ENCODE measurements around the gene PLBD2. TPM values are rescaled to one million over a fixed set of nuclear protein-coding genes. Genes with fewer than 3 reads are reported as not detected.

PLBD2 gene
- total RNA-seq, 1 donor from 2014 or later = 38.1 TPM

DNA sequence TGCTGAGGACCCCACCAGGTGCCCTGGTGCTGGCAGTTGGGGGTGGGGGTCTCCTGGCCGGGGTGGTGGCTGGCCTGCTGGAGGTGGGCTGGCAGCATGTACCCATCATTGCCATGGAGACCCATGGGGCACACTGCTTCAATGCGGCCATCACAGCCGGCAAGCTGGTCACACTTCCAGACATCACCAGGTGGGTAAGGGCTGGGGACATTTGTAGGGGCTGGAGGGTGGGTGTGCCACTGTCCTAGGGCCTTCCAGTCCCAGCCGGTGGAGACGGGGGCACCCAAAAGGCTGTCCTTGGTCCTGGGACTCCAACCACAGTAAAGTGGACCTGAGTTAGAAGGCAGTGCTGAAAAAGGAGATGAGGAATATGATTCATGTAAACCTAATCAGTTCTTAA lies 77.0 kb downstream of the PLBD2 start:
- no peaks in the 10 kb centered on the region for H3K9me3 ChIP-seq
- TF ChIP-seq, protein P1, sequence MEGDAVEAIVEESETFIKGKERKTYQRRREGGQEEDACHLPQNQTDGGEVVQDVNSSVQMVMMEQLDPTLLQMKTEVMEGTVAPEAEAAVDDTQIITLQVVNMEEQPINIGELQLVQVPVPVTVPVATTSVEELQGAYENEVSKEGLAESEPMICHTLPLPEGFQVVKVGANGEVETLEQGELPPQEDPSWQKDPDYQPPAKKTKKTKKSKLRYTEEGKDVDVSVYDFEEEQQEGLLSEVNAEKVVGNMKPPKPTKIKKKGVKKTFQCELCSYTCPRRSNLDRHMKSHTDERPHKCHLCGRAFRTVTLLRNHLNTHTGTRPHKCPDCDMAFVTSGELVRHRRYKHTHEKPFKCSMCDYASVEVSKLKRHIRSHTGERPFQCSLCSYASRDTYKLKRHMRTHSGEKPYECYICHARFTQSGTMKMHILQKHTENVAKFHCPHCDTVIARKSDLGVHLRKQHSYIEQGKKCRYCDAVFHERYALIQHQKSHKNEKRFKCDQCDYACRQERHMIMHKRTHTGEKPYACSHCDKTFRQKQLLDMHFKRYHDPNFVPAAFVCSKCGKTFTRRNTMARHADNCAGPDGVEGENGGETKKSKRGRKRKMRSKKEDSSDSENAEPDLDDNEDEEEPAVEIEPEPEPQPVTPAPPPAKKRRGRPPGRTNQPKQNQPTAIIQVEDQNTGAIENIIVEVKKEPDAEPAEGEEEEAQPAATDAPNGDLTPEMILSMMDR (IDR thresholded peaks at IDR 0.05) = no peak
- TF ChIP-seq POLR2AphosphoS5 (IDR thresholded peaks at IDR 0.05; ENCODE audit: insufficient read depth in 1 of 2, low read depth in 1 of 2) (no peak), POLR2A (IDR thresholded peaks at IDR 0.05) (no peak)
- intact Hi-C loops (cut with DNase I) = no loop called here

DNA sequence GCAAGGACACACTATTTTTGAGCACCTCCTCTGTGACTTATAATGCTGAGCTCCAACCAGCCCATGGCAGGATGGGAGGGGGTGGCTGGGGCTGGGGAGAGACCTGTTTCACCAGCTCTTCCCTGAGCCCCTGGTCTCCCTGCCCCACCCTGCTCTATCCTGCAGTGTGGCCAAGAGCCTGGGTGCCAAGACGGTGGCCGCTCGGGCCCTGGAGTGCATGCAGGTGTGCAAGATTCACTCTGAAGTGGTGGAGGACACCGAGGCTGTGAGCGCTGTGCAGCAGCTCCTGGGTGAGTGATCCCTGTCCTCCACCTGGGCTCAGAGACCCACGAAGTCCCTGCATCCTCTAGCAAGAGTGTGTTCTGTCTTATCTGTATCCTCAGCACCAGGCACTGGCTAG lies 78.2 kb downstream of the PLBD2 start:
- no peaks in the 10 kb centered on the region for H3K4me1 ChIP-seq
- DNase-seq (ENCODE audit: extremely low spot score in 2 of 2) = no peak
- no peak overlapping the region for H3K27ac ChIP-seq
- no peaks in the 10 kb centered on the region for H3K9me3 ChIP-seq
- H3K4me3 ChIP-seq = no peak overlapping the region
- no peaks in the 10 kb centered on the region for H3K36me3 ChIP-seq
- intact Hi-C loops (cut with DNase I) = no loop called here
- H3K27me3 ChIP-seq = no peaks in the 10 kb centered on the region
- TF ChIP-seq POLR2AphosphoS5 (IDR thresholded peaks at IDR 0.05; ENCODE audit: insufficient read depth in 1 of 2, low read depth in 1 of 2) (no peak), POLR2A (IDR thresholded peaks at IDR 0.05) (no peak)
- TF ChIP-seq, protein P1 (IDR thresholded peaks at IDR 0.05) = no peak

More for the DNA sequence above, 77.0 kb downstream of the PLBD2 start:
- no peak overlapping the region for H3K27ac ChIP-seq
- H3K4me3 ChIP-seq = no peak overlapping the region
- H3K36me3 ChIP-seq = no peaks in the 10 kb centered on the region
- H3K4me1 ChIP-seq = no peaks in the 10 kb centered on the region
- DNase-seq (ENCODE audit: extremely low spot score in 2 of 2) = no peak
- H3K27me3 ChIP-seq = no peaks in the 10 kb centered on the region

DNA sequence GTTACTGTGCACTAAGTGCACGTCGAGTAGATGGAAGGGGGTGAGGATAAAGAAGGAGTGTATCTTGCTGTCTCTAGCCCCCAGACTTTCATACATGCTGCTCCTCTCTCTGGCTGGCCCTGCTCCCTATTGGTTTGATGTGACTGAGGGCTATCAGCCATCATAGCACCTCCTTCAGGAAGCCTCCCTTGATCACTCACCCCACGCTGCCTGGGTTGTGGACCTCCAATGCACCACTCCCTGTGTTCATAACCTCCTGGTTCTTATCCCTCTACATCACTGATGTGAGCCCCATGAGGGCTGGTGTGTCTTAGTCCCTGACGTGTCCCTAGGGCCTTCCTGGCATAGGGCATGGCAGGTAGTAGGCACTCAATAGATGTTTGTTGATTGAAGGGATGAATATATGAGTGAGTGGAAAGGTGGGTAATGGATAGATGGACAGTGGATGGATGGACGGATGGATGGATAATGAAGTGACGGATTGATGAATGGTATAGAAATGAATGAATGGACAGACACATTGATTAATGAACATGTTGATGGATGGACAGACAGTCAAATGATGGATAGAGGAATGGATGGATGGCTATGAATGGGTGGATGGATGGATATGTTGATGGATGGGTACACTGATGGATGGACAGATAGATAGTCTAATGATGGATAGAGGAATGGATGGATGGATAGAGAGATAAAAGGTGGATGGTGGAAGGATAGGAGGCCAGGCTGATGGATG lies 78.8 kb downstream of the PLBD2 start:
- DNase-seq (ENCODE audit: extremely low spot score in 2 of 2) = no peak
- Histone ChIP-seq H3K27ac (no peak overlapping the region), H3K9me3 (no peaks in the 10 kb centered on the region), H3K27me3 (no peaks in the 10 kb centered on the region), H3K36me3 (no peaks in the 10 kb centered on the region), H3K4me3 (no peak overlapping the region), H3K4me1 (no peaks in the 10 kb centered on the region)
- intact Hi-C loops (cut with DNase I) = no loop called here
- TF ChIP-seq POLR2AphosphoS5 (IDR thresholded peaks at IDR 0.05; ENCODE audit: insufficient read depth in 1 of 2, low read depth in 1 of 2) (no peak), POLR2A (IDR thresholded peaks at IDR 0.05) (no peak)
- TF ChIP-seq, protein P1 (IDR thresholded peaks at IDR 0.05) = no peak

DNA sequence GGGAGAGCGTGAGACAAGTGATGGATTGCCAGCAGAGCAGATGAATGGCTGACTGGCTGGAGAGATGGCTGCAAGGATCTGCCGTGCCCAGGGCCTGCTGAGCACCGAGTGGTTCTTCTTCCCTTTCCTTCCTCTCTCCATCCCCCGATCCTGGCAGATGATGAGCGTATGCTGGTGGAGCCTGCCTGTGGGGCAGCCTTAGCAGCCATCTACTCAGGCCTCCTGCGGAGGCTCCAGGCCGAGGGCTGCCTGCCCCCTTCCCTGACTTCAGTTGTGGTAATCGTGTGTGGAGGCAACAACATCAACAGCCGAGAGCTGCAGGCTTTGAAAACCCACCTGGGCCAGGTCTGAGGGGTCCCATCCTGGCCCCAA lies 79.3 kb downstream of the PLBD2 start:
- no peak for TF ChIP-seq POLR2AphosphoS5 (IDR thresholded peaks at IDR 0.05; ENCODE audit: insufficient read depth in 1 of 2, low read depth in 1 of 2)
- intact Hi-C loops (cut with DNase I) = no loop called here
- no peak overlapping the region for H3K4me3 ChIP-seq
- H3K27ac ChIP-seq = no peak overlapping the region
- no peak for DNase-seq (ENCODE audit: extremely low spot score in 2 of 2)
- no peaks in the 10 kb centered on the region for H3K27me3 ChIP-seq
- no peaks in the 10 kb centered on the region for H3K4me1 ChIP-seq
- H3K36me3 ChIP-seq = no peaks in the 10 kb centered on the region
- no peaks in the 10 kb centered on the region for H3K9me3 ChIP-seq

DNA sequence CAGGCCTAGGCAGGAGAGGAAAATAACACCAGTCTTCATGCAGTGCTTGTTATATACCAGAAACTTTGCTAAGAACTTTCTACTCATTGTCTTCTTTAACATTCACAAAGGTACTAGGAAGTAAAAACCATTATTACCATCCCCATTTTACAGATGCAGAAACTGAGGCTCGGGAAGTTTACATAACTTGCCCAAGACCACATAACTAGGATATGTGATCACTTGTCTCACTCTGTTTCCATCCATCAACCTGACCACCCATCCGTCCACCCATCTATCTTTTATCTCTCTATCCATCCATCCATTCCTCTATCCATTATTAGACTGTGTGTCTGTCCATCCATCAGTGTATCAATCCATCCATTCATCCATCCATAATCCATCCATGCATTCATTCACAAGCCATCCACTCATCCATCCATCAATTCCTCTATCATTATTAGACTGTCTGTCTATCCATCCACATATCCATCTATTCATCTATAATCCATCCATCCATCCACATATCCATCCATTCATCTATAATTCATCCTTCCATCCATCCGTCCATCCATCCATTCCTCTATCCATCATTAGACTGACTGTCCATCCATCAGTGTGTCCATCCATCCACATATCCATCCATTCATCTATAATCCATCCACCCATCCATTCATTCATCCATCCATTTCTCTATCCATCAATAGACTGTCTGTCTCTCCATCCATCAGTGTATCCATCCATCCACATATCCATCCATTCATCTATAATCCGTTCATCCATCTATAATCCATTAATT lies 80.3 kb downstream of the PLBD2 start:
- DNase-seq (ENCODE audit: extremely low spot score in 2 of 2) = no peak

More for the DNA sequence above, 80.3 kb downstream of the PLBD2 start:
- no peak for TF ChIP-seq POLR2A (IDR thresholded peaks at IDR 0.05)
- TF ChIP-seq POLR2AphosphoS5 (IDR thresholded peaks at IDR 0.05; ENCODE audit: insufficient read depth in 1 of 2, low read depth in 1 of 2) = no peak
- TF ChIP-seq, protein P1 (IDR thresholded peaks at IDR 0.05) = no peak
- H3K4me1 ChIP-seq = no peaks in the 10 kb centered on the region
- H3K9me3 ChIP-seq = no peaks in the 10 kb centered on the region
- intact Hi-C loops (cut with DNase I) = no loop called here
- no peaks in the 10 kb centered on the region for H3K27me3 ChIP-seq
- no peak overlapping the region for H3K27ac ChIP-seq
- no peaks in the 10 kb centered on the region for H3K36me3 ChIP-seq
- no peak overlapping the region for H3K4me3 ChIP-seq

All from vagina (tissue), 2 donors.